A204.1 (cell line): ENCODE results near the gene GADD45GIP1.

Experiments used
- FAIRE-seq: peaks from 2 replicates; lab custom pipeline; 2012; peaks lifted over from hg19 to GRCh38; lab: Jason Lieb, UNC

Gene GADD45GIP1

DNA sequence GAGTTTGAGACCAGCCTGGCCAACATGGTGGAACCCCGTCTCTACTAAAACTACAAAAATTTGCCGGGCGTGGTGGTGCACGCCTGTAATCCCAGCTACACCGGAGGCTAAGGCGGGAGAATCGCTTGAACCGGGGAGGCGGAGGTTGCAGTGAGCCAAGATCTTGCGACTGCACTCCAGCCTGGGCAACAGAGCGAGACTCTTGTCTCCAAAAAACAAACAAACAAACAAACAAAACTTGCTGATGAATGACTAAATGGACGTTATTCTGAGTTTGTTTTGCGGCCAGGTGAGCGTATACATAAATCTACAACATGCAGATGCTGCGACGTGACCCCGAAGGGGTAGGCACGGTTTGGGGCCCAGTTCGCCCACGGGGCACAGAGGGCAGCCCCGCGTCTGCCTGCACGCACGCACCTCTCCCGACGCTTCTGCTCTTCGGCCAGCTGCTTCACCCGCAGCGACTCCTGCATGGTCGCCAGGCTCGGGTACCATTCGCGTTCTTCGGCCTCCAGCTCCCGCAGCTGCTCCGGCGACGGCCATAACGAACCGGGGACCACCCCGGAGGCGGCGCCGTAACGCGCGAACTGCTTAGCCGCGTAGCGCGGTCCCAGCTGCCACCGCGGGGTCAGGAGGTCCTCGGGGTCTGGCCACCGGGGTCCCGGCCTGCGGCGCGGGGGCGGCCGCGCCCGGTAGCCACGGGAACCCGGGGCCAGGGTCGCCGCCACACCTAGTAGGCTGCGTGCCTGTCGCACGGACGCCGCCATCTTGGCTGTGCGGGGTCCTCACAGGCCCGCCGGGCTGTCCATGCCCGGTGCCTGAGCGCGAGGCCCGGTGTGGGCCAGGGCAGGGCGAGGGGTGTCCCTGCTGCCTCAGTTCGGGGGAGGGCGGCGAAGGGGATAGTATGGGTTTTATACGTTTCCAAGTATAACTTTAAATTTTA is at the start of gene GADD45GIP1:
Gene GADD45GIP1 (minus strand): TSS at position 778 of the 943 bp plus-strand sequence. CDS start 11 bp downstream, at position 767.
- FAIRE-seq = no peak

DNA sequence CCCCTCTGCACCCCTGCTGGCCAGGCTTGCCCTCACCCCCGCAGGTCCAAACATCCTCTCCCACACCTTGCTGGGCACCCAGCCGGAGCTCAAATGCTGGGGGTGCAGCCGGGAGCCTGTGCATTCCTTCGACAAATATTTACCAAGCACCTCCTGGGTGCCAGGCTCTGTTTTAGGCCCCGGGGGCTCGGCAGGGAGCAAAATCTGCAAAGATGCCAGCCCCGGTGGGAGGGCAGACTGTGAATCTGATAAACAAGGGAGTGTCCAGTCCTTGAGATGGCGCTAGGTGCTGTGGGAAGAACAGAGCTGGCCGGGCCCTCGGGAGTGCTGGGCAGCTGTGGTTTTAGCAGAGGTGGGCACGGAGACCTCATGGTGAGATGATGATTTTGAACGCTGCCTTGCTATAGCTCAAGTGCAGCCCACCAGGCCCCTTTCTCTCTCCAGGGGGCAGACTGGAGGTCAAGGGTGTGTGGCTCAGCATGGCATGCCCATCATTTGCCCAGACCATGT is 48.9 kb upstream of the GADD45GIP1 start:
- no peak for FAIRE-seq

DNA sequence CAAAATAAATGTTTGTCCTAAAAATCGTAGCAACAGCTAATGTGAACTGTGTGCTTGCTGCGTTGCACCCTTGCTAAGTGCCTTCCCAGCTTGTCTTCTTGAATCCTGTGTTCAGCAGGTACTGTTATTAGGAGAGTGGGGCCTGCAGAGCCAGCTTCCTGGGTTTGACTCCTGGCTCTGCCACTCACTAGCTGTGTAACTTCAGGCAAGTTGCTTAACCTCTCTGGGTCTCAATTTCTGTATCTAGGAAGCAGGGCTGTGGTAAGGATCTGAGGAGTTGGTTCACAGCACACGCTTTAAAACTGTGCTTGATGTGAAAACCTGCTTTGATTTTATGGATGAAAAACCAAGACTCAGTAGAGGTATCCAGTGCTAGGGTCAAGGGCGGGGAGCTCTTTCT is 48.2 kb upstream of the GADD45GIP1 start:
- no peak for FAIRE-seq

DNA sequence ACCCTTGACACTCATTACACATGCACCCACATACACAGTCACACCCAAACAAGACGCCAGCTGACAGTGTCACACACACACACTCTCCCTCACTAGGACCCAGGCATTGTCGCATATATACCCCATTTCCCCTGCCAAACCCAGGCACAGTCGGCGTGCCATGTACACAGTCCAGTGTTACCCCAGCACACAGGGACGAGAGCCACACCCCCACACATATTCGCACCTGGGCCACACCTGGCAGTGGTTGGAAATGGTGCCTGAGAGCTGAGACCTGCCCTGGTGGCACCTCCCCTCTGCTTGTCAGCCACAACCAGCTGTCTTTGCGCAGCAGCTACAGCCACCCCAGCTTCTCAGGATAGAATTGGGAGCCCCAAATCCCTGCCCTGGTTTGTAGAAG is 47.2 kb upstream of the GADD45GIP1 start:
- no peak for FAIRE-seq

DNA sequence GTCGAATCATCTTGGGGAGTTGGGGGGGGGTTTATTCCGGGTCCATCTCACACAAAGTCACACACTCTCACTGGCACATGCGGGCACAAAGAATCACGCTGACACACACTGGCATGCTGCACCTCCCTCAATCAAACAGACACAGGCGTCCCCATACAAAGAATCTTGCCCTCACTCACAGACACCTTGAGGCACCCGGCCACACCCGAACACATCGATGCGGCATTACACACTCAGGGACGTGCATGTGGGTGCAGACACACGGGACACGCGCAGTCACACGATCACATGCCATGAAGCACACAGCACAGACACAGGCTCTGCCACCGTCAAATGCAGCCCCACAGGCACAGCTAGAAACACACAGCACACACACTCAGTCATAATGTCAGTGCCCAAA is 46.1 kb upstream of the GADD45GIP1 start:
- no peak for FAIRE-seq

DNA sequence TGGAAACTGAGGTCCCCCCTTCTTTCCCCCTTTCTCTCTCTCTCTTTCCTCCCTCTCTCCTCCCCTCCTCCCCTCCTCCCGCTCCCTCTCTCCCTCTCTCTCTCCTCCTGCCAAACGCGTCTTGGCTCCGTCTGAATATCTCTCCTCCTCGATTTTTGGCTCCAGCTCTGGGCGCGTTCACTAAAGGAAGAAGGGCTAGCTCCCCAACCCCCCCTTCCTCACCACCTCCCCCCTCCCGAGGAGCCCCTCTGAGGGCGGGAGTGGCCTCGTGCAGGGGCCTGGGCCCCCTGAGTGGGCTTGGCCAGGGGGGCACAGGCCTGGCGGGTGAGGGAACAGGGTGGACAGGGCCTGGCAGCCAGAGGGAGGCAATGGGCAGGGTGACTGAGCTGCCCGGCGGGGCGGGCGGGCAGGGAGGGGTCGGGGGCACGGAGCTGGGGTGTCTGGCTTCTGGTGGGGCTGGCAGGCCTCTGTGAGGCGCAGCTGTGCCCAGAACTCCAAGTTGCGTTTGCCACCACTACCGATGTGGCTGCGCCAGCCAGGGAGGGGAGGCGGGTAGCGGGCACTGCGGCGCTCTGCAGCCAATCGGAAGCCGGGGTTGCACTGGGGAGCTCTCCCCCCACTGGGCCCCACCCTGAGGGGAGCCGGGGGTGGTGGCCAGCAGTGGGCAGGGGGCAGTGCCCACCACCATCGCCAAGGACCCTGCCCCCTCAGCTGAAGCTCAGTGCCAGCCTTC is 45.3 kb upstream of the GADD45GIP1 start:
- FAIRE-seq = no peak

DNA sequence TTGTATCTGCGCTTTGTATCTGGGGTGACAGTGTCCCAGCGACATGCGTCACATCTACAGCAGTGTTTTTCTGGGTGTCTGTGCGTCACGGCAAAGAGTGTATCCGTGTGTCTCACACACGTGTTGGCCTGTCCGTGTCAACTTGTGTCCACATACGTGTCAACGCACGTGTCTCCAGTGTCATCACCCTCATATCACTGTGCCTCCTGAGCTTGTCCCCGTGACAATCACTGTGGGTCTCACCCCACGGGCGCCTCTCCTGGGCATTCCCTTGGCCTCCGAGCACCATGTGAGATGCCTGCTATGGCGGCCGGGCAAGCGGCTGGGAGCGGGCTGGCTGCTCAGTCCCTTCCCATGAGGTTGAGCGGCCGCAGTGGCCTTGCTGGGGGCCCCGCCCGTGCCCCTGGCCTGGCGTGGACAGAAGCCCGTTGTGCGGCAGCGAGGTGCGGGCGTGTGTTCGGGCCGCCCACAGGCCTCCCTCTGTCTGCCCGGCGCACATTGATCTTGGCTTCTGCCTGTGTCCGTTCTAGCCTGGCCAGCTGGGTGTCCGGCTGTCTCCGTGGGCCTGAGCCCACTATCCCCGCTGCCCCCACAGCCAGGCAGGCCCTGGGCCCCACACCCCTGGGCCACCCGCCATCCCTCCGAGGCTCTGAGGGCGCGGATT is 44.6 kb upstream of the GADD45GIP1 start:
- no peak for FAIRE-seq

DNA sequence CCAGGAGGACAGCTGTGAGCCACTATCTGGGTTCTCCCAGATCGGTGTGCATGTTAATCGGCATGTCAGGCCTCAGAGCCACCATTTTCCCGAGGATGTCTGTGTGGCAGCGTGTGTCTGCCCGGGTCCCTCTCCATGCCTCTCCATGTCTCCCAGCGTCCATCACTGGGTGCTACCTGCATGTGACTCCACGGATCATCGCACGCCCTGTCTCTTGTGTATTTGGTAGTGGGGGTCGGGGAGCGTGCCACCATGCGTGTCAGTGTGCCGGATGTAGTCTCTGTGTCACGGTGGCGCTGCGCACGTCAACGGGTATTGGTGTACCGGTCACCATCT is 44.1 kb upstream of the GADD45GIP1 start:
- no peak for FAIRE-seq

DNA sequence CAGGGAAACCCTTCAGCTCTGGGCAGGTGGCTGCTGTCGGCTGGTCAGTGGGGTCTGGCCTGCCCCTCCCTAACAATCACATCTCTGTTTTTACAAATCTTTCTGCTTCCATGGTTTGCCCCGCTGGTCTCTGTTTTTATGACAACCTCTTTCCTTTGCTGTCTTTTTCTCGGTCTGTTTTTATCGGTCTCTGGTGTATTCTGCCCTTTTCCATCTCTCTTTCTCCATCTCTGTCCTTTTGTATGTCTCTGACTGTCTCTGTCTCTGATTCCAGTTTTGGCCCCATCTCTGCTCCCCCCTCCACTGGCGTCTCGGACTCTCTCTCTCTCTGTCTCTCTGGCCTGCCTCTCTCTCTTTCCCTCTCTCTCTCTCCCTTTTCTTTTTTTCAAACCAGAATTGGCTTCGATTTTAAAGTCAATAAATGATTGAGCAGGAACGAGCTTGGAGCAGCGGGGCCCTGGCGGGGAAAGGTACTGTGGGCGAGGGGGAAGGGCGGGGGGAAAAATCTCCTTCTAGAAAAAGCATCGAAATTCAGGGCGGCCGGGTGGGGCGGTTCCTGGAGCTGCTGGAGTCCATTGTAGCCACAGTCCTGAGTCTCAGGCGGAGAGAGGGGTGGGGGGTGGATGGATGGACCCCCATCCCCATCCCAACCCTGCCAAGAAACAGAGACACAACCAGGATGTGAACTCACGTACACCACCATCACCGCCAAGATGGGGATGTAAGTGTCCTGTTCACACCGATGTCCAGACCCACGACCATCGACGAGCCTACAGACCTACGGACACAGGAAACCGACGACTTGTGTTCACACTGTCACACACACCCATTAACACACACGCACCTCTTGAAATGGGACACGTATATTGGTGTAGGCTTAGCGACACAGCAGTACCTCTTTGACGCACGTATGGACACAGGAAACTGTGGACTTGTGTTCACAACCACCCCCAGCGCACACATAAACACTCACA is 41.2 kb upstream of the GADD45GIP1 start:
- FAIRE-seq = no peak

DNA sequence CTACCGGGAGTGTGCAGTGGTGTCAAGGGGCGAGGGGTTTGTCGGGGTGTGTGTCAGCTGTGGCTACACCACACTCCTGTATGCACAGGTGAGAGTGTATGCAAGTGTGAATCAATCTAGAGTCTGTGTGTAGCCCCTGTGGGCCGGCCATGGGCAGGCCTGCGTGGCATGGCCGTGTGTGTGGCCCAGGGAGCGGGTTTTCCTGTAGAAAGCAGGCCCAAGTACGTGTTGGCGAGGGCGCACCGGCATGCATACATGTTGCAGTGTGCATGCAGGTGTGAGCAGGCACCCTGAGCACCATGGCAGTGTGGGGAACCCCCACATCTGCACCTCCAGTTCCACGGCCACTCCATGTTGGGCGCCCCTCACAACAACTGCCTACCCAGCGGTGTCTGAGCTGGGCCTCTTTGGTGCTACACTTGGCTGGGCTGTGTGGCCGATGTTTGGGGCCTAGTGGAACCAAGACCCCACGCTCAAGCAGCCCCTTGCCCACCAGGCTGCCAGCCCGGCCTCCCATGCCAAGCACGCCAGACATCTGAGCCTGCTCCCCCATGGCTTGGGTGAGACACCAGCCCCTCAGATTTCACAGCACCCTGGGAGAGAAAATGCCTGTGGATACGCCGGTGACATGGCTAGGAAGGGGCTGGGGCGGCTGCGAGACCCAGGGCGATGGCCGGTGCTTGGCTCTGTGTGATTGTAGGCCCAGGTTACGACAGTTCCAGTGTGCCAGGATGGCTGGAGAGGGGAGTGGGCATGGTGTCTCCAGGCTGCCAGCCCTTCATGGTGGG is 40.4 kb upstream of the GADD45GIP1 start:
- no peak for FAIRE-seq

DNA sequence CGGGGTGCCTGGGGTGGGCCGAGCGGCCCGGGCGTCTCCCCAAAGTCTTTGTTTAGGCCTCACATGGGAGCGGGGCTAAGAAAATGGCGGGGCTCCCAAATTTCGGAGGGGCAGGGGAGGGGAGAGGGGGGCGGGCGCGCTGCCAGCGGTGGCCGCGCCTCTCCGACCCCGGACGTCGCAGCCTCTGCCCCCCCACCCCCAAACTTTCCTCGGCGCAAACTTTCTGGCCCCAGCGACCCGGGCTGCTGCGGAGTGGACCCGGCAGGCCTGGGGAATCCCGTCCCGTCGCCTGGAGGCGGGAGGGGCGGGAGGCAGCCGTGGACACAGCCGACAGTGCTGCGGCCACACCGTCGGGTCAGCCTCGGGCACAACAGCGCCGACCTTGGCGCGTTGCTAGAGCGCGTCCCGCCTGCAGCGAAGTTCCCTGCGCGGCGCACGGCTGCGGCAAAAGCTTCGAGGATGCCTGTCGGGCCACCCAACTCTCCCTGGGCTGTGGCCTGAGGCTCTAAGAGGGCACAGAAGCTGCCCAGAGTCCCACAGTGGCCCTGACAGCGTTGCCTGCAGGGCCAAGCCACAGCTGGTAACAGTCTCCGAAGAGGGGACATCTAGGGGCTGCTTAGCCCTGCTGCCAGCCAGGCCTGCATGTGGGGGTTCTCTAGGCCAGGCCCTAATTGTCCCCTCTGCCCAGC is 39.5 kb upstream of the GADD45GIP1 start:
- FAIRE-seq = no peak

DNA sequence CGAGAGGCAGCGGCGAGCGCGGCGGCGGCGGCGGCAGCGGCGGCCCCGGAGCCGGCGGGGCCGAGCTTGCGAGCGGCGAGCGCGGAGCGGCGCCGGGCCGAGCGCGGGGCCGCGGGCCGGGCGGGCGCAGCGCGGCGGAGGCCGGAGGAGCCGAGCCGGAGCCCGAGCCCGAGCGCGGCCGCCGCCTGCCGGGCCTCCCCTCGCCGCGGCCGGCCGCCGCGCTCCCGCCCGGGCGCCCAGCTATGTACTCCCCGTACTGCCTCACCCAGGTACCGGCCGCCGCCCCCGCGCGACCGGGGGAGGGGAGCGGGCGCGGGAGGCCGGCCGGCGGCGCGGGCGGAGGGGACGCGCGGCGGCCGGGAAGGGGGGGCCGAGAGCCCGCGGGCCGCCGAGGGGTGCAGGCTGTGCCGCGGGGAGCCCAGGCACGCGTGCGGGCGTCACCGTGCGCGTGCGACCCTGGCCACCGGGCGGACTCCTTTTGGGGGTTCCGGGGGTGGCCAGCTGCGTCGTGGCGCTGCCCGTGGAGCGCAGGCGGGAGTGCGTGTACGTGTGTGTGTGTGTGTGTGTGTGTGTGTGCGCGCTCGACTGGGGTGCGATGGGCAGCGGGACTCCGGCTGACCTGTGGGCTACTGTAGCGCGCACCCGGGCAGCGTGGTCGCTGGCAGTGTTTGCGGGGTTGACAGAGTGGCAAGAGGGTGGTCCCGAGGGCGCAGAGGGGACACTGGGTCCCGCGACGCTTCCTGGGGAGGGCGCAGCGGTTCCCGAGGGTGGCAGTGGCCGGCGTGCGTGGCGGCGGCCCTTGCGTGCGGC is 38.8 kb upstream of the GADD45GIP1 start:
- FAIRE-seq = no peak

DNA sequence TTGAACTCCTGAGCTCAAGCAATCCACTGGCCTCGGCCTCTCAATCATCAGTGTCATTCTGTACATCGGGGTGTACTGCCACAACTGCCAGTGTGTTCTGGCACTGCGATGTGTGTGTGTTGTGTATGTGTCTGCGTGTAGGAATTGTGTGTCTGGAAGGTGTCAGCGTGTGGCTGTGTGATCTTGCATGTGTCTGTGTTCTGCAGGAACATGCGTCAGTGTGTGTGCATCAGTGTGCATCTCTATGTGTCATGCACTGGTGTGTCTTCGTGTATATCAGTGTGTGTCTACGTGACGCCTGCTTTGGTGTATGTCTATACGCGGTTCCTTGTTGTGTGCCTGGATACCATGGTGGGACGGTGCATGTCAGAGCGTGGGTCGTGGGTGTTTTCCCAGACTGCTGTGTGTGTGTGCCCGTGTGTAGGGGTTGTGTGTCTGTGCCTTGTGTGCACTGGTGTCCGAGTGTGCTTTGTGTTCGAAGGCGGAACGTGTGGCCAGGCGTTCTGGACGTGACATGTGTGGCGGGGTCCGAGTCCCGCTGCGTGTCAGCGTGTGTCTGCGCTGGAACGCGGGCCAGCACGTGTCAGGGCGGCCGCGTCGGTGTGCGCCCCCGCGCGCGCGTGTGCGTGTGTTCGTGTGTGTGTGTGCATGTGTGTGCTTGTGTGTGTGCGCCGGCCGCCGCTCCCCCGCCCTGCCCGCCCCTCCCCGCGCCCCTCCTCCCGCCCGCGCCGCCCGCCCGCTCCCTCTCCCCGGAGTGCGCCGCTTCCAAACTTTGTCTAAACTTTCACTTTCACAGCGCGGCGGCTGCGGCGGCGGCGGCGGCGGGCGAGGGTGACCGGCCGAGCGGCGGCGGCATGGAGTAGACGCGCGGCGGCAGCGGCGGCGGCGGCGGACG is 37.9 kb upstream of the GADD45GIP1 start, which contains the start of gene NFIX:
Gene NFIX (plus strand): TSS at position 775 of the 895 bp plus-strand sequence. CDS start 363 bp downstream, outside the sequence.
- no peak for FAIRE-seq

DNA sequence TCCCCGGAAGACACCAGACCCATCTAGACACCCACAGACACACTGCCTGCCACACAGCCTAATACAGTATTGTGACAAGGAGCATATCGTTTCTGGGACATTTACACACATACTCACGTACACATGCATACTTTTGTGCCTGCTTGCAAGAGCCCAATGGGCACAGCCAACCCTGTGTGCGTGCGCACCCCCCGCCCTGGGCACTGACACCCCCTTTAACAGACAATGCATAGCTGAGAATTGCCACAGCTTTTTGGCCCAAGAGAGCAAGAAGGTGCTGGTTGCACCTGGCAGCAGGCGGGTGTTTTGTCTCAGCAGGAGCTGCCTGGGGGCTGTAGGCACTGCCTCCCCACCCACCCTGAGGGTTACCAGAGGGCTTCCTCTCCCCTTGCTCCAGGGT is 36.5 kb upstream of the GADD45GIP1 start:
- FAIRE-seq = no peak

DNA sequence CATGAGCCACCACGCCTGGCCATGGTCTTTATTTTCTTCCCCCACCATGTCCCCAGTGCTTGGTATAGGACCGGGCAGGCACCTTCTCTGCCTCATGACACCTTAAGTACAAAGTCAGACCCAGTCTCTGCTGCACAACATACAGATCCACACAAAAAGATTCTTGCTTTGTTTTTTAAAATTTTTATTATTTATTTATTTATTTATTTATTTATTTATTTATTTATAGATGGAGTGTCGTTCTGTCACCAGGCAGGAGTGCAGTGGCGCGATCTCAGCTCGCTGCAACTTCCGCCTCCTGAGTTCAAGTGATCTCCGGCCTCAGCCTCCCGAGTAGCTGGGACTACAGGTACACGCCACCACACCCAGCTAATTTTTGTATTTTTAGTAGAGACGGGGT is 35.7 kb upstream of the GADD45GIP1 start:
- no peak for FAIRE-seq

DNA sequence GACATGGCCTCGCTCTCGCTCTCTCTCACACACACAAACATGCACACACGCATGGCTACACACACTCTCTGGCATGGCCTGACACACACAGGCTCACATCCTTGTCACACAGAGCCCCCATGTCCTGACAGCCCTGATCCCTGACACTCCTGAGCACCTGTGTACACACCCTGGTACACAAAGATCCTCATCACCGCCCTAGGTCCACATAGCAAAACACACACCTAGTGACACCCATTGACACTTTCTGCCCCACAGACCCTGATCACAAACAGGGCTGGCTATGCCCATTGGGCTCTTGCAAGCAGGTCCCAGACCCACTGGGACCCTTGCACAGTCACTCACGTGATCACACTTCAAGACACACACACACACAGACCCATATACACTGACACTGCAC is 34.3 kb upstream of the GADD45GIP1 start:
- no peak for FAIRE-seq

DNA sequence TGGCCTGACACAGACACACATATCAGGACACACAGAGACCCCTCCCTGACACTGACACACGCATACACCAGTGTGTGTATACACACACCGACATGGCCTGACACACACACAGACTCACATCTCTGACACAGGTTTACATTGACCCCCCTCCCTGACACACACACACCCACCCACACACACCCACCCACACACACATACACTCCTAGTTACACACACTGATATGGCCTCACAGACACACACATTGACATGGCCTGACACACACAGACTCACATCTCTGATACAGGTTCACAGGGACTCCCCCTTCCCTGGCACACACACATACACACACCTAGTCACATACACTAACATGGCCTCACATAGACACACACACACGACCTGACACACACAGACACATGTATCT is 33.8 kb upstream of the GADD45GIP1 start:
- FAIRE-seq = no peak

DNA sequence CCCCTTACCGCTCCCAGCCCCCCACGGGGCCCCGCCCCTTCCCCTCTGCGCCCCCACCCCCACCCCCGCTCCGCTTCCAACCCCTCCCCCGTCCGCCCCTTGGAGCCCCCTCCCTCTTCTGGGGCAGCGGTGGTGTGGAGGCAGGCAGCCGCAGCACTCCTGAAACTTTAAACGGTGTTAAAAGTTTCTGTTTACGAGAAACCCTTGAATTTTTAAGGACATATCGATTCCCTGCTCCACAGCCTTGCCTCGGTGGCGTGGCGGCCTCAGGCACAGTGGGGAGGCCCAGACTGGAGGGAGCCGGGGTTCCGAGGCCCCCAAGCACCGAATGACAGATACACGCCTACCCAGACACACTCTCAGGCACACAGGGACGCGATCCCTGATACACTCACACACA is 33.4 kb upstream of the GADD45GIP1 start:
- no peak for FAIRE-seq
